Measurements from ENCODE around the gene XRCC4.

XRCC4 gene

GRCh38 chr5:83388608-83389007 is 311.3 kb downstream of the XRCC4 start:
- Histone ChIP-seq H3K4me1 (ENCODE audit: control insufficient read depth in 2 of 2, insufficient read depth in 1 of 2, low read depth in 1 of 2, low read length in 2 of 2) (no peaks in the 10 kb centered on the region), H2BK120ac (ENCODE audit: low read depth, low read length) (no peak overlapping the region), H2BK12ac (ENCODE audit: low read length) (no peak overlapping the region), H4K8ac (ENCODE audit: low read depth, low read length) (no peak overlapping the region), H2AK5ac (ENCODE audit: low read depth, low read length) (no peak overlapping the region), H3K79me1 (ENCODE audit: low read depth, low read length) (no peaks in the 10 kb centered on the region), H3K4me3 (ENCODE audit: low read length in 2 of 2) (no peak overlapping the region), H2AFZ (ENCODE audit: low read length) (no peak overlapping the region), H3K4ac (ENCODE audit: low read length) (no peak overlapping the region), H3K18ac (ENCODE audit: low read length) (no peak overlapping the region), H4K91ac (ENCODE audit: low read depth, low read length, poor library complexity) (no peak overlapping the region), H3K4me2 (ENCODE audit: insufficient read depth, low read length, poor library complexity, severe bottlenecking) (no peak overlapping the region), H3K27ac (replicated peaks; ENCODE audit: low read length) (no peak overlapping the region), H3K9ac (ENCODE audit: low read depth, low read length, poor library complexity) (no peak overlapping the region), H3K36me3 (replicated peaks in 1 of 2; ENCODE audit: control insufficient read depth in 2 of 2, insufficient read depth in 2 of 2, low read length in 2 of 2) (no peaks in the 10 kb centered on the region), H2BK15ac (ENCODE audit: low read length) (no peak overlapping the region), H3K27me3 (ENCODE audit: control insufficient read depth in 3 of 3, insufficient read depth in 3 of 3, low read depth in 1 of 3, low read length in 3 of 3) (no peaks in the 10 kb centered on the region), H3K23ac (ENCODE audit: low read depth, low read length, poor library complexity) (no peak overlapping the region), H3K14ac (ENCODE audit: low read length) (no peak overlapping the region), H3K9me3 (replicated peaks in 1 of 2; ENCODE audit: control insufficient read depth in 2 of 2, insufficient read depth in 1 of 2, low read depth in 1 of 2, low read length in 2 of 2) (no peaks in the 10 kb centered on the region), H2BK5ac (ENCODE audit: low read length) (no peak overlapping the region)
- DNase-seq (ENCODE audit: low spot score), result no peak

- WGBS, 2 donors (ENCODE audit: extremely low coverage in 2 of 2, insufficient read length in 2 of 2, insufficient replicate concordance in 1 of 2), result no CpG with 5 or more reads among the region's 9 CpGs
- Histone ChIP-seq H3K23ac (ENCODE audit: low read depth, low read length, poor library complexity) (no peak overlapping the region), H3K18ac (ENCODE audit: low read length) (no peak overlapping the region), H3K4me2 (ENCODE audit: insufficient read depth, low read length, poor library complexity, severe bottlenecking) (no peak overlapping the region), H2BK12ac (ENCODE audit: low read length) (no peak overlapping the region), H3K4me1 (ENCODE audit: control insufficient read depth in 2 of 2, insufficient read depth in 1 of 2, low read depth in 1 of 2, low read length in 2 of 2) (no peaks in the 10 kb centered on the region), H2BK120ac (ENCODE audit: low read depth, low read length) (no peak overlapping the region), H3K9me3 (replicated peaks in 1 of 2; ENCODE audit: control insufficient read depth in 2 of 2, insufficient read depth in 1 of 2, low read depth in 1 of 2, low read length in 2 of 2) (no peaks in the 10 kb centered on the region), H3K9ac (ENCODE audit: low read depth, low read length, poor library complexity) (no peak overlapping the region), H3K4me3 (ENCODE audit: low read length in 2 of 2) (no peak overlapping the region), H4K8ac (ENCODE audit: low read depth, low read length) (no peak overlapping the region), H3K27ac (replicated peaks; ENCODE audit: low read length) (no peak overlapping the region), H4K91ac (ENCODE audit: low read depth, low read length, poor library complexity) (no peak overlapping the region), H2AFZ (ENCODE audit: low read length) (no peak overlapping the region), H2BK15ac (ENCODE audit: low read length) (no peak overlapping the region), H3K27me3 (ENCODE audit: control insufficient read depth in 3 of 3, insufficient read depth in 3 of 3, low read depth in 1 of 3, low read length in 3 of 3) (no peaks in the 10 kb centered on the region), H2AK5ac (ENCODE audit: low read depth, low read length) (no peak overlapping the region), H3K79me1 (ENCODE audit: low read depth, low read length) (no peaks in the 10 kb centered on the region), H2BK5ac (ENCODE audit: low read length) (no peak overlapping the region), H3K36me3 (replicated peaks in 1 of 2; ENCODE audit: control insufficient read depth in 2 of 2, insufficient read depth in 2 of 2, low read length in 2 of 2) (no peaks in the 10 kb centered on the region), H3K14ac (ENCODE audit: low read length) (no peak overlapping the region), H3K4ac (ENCODE audit: low read length) (no peak overlapping the region)
- DNase-seq (ENCODE audit: low spot score), result no peak
These were observed 315.6 kb downstream of the XRCC4 start for GRCh38 chr5:83392766-83393503.

GRCh38 chr5:83393504-83393866 is 316.1 kb downstream of the XRCC4 start:
- DNase-seq (ENCODE audit: low spot score), result no peak
- Histone ChIP-seq H3K4me2 (ENCODE audit: insufficient read depth, low read length, poor library complexity, severe bottlenecking) (no peak overlapping the region), H3K4me3 (ENCODE audit: low read length in 2 of 2) (no peak overlapping the region), H2BK15ac (ENCODE audit: low read length) (no peak overlapping the region), H2BK12ac (ENCODE audit: low read length) (no peak overlapping the region), H3K14ac (ENCODE audit: low read length) (no peak overlapping the region), H3K4me1 (ENCODE audit: control insufficient read depth in 2 of 2, insufficient read depth in 1 of 2, low read depth in 1 of 2, low read length in 2 of 2) (no peaks in the 10 kb centered on the region), H3K4ac (ENCODE audit: low read length) (no peak overlapping the region), H3K79me1 (ENCODE audit: low read depth, low read length) (no peaks in the 10 kb centered on the region), H3K9me3 (replicated peaks in 1 of 2; ENCODE audit: control insufficient read depth in 2 of 2, insufficient read depth in 1 of 2, low read depth in 1 of 2, low read length in 2 of 2) (no peaks in the 10 kb centered on the region), H3K9ac (ENCODE audit: low read depth, low read length, poor library complexity) (no peak overlapping the region), H2AK5ac (ENCODE audit: low read depth, low read length) (no peak overlapping the region), H3K18ac (ENCODE audit: low read length) (no peak overlapping the region), H2AFZ (ENCODE audit: low read length) (no peak overlapping the region), H4K8ac (ENCODE audit: low read depth, low read length) (no peak overlapping the region), H3K27ac (replicated peaks; ENCODE audit: low read length) (no peak overlapping the region), H2BK5ac (ENCODE audit: low read length) (no peak overlapping the region), H3K23ac (ENCODE audit: low read depth, low read length, poor library complexity) (no peak overlapping the region), H2BK120ac (ENCODE audit: low read depth, low read length) (no peak overlapping the region), H3K36me3 (replicated peaks in 1 of 2; ENCODE audit: control insufficient read depth in 2 of 2, insufficient read depth in 2 of 2, low read length in 2 of 2) (no peaks in the 10 kb centered on the region), H4K91ac (ENCODE audit: low read depth, low read length, poor library complexity) (no peak overlapping the region), H3K27me3 (ENCODE audit: control insufficient read depth in 3 of 3, insufficient read depth in 3 of 3, low read depth in 1 of 3, low read length in 3 of 3) (no peaks in the 10 kb centered on the region)
- WGBS, 2 donors (ENCODE audit: extremely low coverage in 2 of 2, insufficient read length in 2 of 2, insufficient replicate concordance in 1 of 2), result no CpG with 5 or more reads among the region's 1 CpG

GRCh38 chr5:83394190-83394589 is 316.8 kb downstream of the XRCC4 start:
- H2AFZ ChIP-seq (ENCODE audit: low read length), result no peak overlapping the region
- no peaks in the 10 kb centered on the region for H3K36me3 ChIP-seq (replicated peaks in 1 of 2; ENCODE audit: control insufficient read depth in 2 of 2, insufficient read depth in 2 of 2, low read length in 2 of 2)
- no peak overlapping the region for H2BK15ac ChIP-seq (ENCODE audit: low read length)
- H4K8ac ChIP-seq (ENCODE audit: low read depth, low read length), result no peak overlapping the region
- no peak overlapping the region for H3K14ac ChIP-seq (ENCODE audit: low read length)
- no peak for DNase-seq (ENCODE audit: low spot score)
- no peak overlapping the region for H3K27ac ChIP-seq (replicated peaks; ENCODE audit: low read length)
- H2BK120ac ChIP-seq (ENCODE audit: low read depth, low read length), result no peak overlapping the region
- no peaks in the 10 kb centered on the region for H3K79me1 ChIP-seq (ENCODE audit: low read depth, low read length)
- H2BK5ac ChIP-seq (ENCODE audit: low read length), result no peak overlapping the region
- WGBS, 2 donors (ENCODE audit: extremely low coverage in 2 of 2, insufficient read length in 2 of 2, insufficient replicate concordance in 1 of 2), result no CpG with 5 or more reads among the region's 2 CpGs
- no peak overlapping the region for H2BK12ac ChIP-seq (ENCODE audit: low read length)
- H3K27me3 ChIP-seq (ENCODE audit: control insufficient read depth in 3 of 3, insufficient read depth in 3 of 3, low read depth in 1 of 3, low read length in 3 of 3), result no peaks in the 10 kb centered on the region
- H2AK5ac ChIP-seq (ENCODE audit: low read depth, low read length), result no peak overlapping the region
- no peak overlapping the region for H3K4me2 ChIP-seq (ENCODE audit: insufficient read depth, low read length, poor library complexity, severe bottlenecking)
- H3K23ac ChIP-seq (ENCODE audit: low read depth, low read length, poor library complexity), result no peak overlapping the region
- H3K4me3 ChIP-seq (ENCODE audit: low read length in 2 of 2), result no peak overlapping the region
- no peak overlapping the region for H3K18ac ChIP-seq (ENCODE audit: low read length)
- no peaks in the 10 kb centered on the region for H3K4me1 ChIP-seq (ENCODE audit: control insufficient read depth in 2 of 2, insufficient read depth in 1 of 2, low read depth in 1 of 2, low read length in 2 of 2)
- H4K91ac ChIP-seq (ENCODE audit: low read depth, low read length, poor library complexity), result no peak overlapping the region
- no peak overlapping the region for H3K9ac ChIP-seq (ENCODE audit: low read depth, low read length, poor library complexity)
- H3K9me3 ChIP-seq (replicated peaks in 1 of 2; ENCODE audit: control insufficient read depth in 2 of 2, insufficient read depth in 1 of 2, low read depth in 1 of 2, low read length in 2 of 2), result no peaks in the 10 kb centered on the region
- no peak overlapping the region for H3K4ac ChIP-seq (ENCODE audit: low read length)
